ENCODE data around the gene RXFP2.

GRCh38 chr13:31803311-31803710, 64.0 kb downstream of the RXFP2 start:
- TF ChIP-seq POLR2AphosphoS5 (IDR thresholded peaks at IDR 0.05) (no peak), CTCF (IDR thresholded peaks at IDR 0.05) (no peak), POLR2A (IDR thresholded peaks at IDR 0.05) (no peak), EP300 (IDR thresholded peaks at IDR 0.05) (no peak)
